D721Med (cell line): ENCODE results near the gene YPEL4.

Experiments used
- DNase-seq: peaks from one replicate; pipeline ENCODE4 v3.0.0; 2011; ENCODE audit warnings: low spot score; ENCODE audit not compliant: insufficient read length
- FAIRE-seq: peaks from 2 replicates; lab custom pipeline; 2011; peaks lifted over from hg19 to GRCh38; lab: Jason Lieb, UNC
- CTCF ChIP-seq: IDR thresholded peaks from 2 replicates; pipeline ENCODE4 v1.5.1; 2012; ENCODE audit warnings: mild to moderate bottlenecking, control low read depth; ENCODE audit not compliant: insufficient read depth; ENCODE audit errors: missing control alignments

Gene YPEL4

GRCh38 chr11:57638005-57638781, 11.5 kb downstream of the YPEL4 start:
- peak; percentile 16 for FAIRE-seq
- peak; percentile 99 for DNase-seq
- no peak for TF ChIP-seq CTCF

GRCh38 chr11:57637626-57638004, 12.1 kb downstream of the YPEL4 start:
- FAIRE-seq: no peak
- no peak for TF ChIP-seq CTCF

GRCh38 chr11:57635246-57635645, 14.5 kb downstream of the YPEL4 start:
- DNase-seq (no peak), FAIRE-seq (no peak)
- no peak for TF ChIP-seq CTCF

More at GRCh38 chr11:57637626-57638004, 12.1 kb downstream of the YPEL4 start:
- no peak for DNase-seq

GRCh38 chr11:57634311-57634710, 15.4 kb downstream of the YPEL4 start:
- DNase-seq: no peak
- TF ChIP-seq CTCF: no peak
- FAIRE-seq: no peak

- no peak for TF ChIP-seq CTCF
- DNase-seq: no peak
- no peak for FAIRE-seq
These were observed 16.2 kb downstream of the YPEL4 start for GRCh38 chr11:57633394-57634070.

GRCh38 chr11:57632116-57632515, 17.6 kb downstream of the YPEL4 start:
- FAIRE-seq: no peak
- TF ChIP-seq CTCF: no peak
- DNase-seq: no peak

- DNase-seq (no peak), FAIRE-seq (no peak)
- TF ChIP-seq CTCF: no peak
These were observed 19.5 kb downstream of the YPEL4 start for GRCh38 chr11:57630171-57630570.
